Fibroblast of pulmonary artery (primary cell): ENCODE measurements around the gene FAM131C.
"Not testable (repeated sequence)": the region's sequence is repeated elsewhere in the genome, so short reads cannot be mapped to it uniquely, and the experiment has no call there.

Experiments
- DNase-seq: peaks from one replicate; pipeline ENCODE4 v3.0.0-alpha.2; 2010; ENCODE audit warnings: low read depth
- H3K4me3 ChIP-seq: replicated peaks from 2 replicates; pipeline ENCODE4 v1.5.1; 2011; ENCODE audit warnings: low read depth, mild to moderate bottlenecking, control low read depth, low read length, moderate library complexity
- CTCF ChIP-seq: IDR thresholded peaks from 2 replicates; pipeline ENCODE4 v1.5.1; 2011; ENCODE audit warnings: mild to moderate bottlenecking, control low read depth, low read length, inconsistent platforms; ENCODE audit errors: missing control alignments

FAM131C gene

GRCh38 chr1:16066245-16066644 is 7.2 kb downstream of the FAM131C start:
- DNase-seq = no peak
- no peak overlapping the region for H3K4me3 ChIP-seq
- no peak for TF ChIP-seq CTCF

- no peak for TF ChIP-seq CTCF
- DNase-seq = no peak
- H3K4me3 ChIP-seq = no peak overlapping the region
Measured at GRCh38 chr1:16065269-16065576, 8.2 kb downstream of the FAM131C start.

- TF ChIP-seq CTCF = no peak
- no peak overlapping the region for H3K4me3 ChIP-seq
- no peak for DNase-seq
Measured at GRCh38 chr1:16064536-16065268, 8.7 kb downstream of the FAM131C start.

DNA sequence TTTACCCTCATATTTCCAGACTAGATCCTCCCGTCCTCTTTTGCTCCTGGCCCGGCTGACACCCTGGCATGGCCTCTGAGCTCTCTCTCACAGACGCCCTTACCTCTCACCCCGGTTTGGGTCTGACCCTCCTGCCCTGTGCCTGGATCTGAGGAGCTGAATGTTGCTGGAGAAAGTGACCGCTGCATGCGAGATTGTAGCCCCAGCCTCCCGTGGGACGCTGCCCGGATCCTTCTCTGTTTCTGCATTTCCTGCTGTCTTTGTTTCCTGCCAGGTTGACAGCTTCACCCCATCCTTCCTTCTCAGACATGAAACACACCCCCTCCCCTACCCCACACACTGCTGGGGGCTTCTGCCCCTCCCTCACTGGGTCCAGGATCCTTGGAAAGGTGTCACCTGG is 9.5 kb downstream of the FAM131C start:
- TF ChIP-seq CTCF = no peak
- no peak for DNase-seq
- H3K4me3 ChIP-seq = no peak overlapping the region

DNA sequence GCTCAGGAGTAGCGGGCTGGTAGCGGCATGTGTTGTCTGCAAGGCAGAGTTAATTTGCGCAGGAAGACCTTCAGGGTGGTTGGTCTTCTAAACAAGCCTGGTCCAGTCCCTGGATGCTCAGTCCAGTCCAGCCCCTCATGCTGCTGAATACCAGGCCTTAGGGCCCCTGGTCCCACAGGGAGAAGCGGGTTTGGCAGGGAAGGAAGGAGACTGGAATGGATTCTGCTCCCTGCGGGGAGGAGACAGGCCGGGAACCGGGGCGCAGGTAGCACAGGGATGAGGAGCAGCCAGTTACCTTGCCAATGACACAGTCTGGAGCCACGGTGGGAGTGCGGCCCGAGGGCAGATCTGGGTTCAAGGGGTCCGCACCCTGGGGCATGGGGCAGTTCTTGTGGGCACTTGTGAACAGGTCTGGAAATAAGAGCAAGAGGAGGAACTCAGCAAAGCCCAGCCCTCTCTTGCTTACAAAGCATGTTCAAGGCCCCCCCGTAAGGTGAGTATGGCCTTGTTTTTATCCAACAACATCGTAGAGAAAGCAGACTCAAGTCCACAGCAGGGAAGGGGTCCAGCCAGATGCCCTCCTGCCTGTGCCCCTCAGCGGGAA is 10.1 kb downstream of the FAM131C start:
- DNase-seq = no peak
- H3K4me3 ChIP-seq = no peak overlapping the region
- TF ChIP-seq CTCF = no peak

DNA sequence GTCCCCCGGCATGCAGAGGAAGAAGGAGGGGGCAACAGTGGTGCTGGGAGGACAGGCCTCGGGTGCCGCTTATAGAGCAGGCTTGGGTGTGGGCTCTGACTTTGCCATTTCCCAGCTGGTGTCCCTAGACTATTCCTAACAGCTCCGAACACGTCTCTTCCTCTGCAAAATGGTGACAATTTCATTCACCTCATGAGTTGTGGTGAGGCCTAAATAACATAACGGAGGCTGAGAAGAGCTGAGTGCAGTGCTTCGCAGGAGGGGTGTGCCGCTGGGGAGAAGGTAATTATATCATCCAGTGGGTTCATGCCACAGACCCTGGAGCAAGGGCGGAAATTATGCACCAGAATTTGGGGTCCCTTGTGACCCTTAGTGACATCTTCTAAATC is 10.8 kb downstream of the FAM131C start:
- H3K4me3 ChIP-seq, DNase-seq: not testable (repeated sequence)

- not testable (repeated sequence) for DNase-seq
Measured at GRCh38 chr1:16061989-16062686, 11.3 kb downstream of the FAM131C start.

GRCh38 chr1:16061266-16061665 is 12.2 kb downstream of the FAM131C start:
- no peak overlapping the region for H3K4me3 ChIP-seq
- TF ChIP-seq CTCF = no peak
- no peak for DNase-seq

More at GRCh38 chr1:16061989-16062686, 11.3 kb downstream of the FAM131C start:
- not testable (repeated sequence) for H3K4me3 ChIP-seq

- DNase-seq, H3K4me3 ChIP-seq: not testable (repeated sequence)
Measured at GRCh38 chr1:16058394-16059120, 14.9 kb downstream of the FAM131C start.

DNA sequence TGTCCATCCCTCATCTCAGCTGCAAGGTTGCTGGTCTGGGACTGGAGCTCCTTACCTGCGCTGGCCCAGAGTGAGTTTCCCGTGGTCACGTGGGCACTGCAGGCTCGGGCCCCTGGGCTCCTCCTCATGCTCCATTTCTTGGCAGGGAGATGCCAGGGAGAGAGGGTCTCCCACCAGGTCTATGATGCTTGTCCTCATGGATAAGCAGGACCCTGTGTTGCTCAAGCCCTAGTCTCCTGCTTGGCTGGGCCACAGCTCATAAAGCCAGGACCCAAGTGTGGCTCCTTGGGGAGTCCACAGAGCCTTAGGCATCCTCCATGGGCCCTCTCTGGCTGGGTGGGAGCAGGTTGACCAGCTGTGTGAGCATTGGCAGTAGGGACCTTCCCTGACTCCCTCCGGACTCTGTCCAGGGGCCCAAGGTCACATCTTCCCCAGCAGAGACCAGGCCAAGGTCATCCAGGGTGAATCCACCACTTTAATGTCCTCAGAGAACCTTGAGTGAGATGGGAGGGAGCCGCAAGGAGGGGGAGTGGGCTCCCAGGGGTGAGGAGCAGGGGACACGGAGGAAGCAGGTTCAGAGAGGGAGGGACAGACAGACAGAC is 16.0 kb downstream of the FAM131C start:
- H3K4me3 ChIP-seq, DNase-seq: not testable (repeated sequence)

DNA sequence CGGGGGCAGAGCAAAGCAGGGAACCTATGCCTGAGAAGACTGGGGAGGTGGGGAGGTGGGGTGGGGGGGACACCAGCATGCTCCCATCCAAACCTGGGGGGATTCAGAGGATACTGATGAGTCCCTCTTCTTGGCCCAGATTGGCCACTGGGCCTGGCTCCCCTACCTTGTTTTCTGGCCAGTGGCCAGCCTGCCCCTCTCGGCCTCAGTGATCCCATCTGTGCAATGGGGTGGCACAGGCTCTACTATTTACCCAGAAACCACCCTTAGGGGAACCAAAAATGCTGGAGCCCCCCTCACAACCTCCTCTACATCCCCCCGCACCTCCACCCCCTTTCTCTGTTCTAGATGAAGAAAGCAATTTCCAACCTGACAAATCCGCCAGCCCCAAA is 16.9 kb downstream of the FAM131C start:
- DNase-seq, H3K4me3 ChIP-seq: not testable (repeated sequence)
